EH (cell line): Measurements from ENCODE around the gene TBCK.
A peak's percentile ranks its signal among the peaks of the same experiment; 100 is the strongest.

Experiments
- DNase-seq: peaks from one replicate; pipeline ENCODE4 v3.0.0-alpha.2; 2015; ENCODE audit warnings: low read depth

The TBCK gene

DNA sequence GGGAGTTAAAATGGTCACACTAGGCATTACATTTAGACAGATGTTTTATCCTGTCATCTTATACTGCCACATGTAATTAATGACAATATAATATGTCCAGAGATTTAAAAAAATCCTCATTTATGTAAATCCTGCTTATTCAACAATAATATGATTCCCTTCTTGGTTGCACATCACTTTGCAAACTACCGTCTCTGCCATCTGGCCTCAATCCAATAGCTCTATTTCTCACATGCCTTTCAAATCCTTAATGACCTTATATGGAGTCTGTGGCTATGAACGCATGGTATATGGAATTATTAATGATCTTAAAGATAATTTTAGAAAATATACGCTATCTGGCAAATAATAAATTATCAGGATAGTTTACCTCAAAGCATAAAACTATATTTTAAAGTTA, 276.2 kb downstream of the TBCK start:
- peak; percentile 25 for DNase-seq

DNA sequence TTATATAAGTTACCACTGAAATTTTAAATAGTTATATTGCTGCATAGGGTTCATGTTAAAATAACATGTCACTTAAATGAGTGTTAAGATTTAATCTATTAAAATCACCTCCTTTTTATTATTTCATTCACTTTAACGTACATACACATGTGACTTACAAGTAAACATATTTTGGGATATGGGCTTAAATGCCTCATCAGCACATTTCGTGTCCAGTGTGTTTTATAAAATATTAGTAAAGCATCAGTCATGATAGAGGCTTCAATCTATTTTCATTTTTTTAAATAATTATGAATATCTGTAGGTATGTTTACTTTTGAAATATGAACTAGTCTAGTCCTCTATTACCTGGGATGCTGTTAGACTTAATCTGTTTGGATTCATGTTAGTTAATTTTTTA, 277.1 kb downstream of the TBCK start:
- DNase-seq = no peak

GRCh38 chr4:106038012-106038411, 278.0 kb downstream of the TBCK start:
- no peak for DNase-seq

- DNase-seq = no peak
These were observed 279.2 kb downstream of the TBCK start for GRCh38 chr4:106036848-106037247.

GRCh38 chr4:106036334-106036733, 279.7 kb downstream of the TBCK start:
- no peak for DNase-seq

DNA sequence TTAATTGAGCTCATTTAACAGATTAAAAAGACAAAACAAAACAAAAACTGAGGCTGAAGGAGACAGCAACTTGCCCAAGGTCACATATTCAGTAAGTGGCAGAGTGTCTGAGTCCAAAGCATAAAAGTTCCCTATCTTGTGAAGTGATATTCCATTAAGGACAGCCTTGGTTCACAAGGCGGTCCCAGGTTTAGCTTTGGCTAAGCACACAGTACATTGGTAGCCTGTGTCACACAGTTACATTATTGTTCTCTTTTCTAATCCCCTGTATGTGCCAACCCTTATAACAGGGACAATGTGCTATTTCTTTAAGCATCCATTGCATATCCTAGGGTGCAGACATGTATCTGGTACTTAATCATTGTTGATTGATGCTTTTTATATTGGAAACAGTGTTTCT, 280.8 kb downstream of the TBCK start:
- DNase-seq = no peak

- DNase-seq = peak; percentile 31
These were observed 281.3 kb downstream of the TBCK start for GRCh38 chr4:106034751-106035150.

DNA sequence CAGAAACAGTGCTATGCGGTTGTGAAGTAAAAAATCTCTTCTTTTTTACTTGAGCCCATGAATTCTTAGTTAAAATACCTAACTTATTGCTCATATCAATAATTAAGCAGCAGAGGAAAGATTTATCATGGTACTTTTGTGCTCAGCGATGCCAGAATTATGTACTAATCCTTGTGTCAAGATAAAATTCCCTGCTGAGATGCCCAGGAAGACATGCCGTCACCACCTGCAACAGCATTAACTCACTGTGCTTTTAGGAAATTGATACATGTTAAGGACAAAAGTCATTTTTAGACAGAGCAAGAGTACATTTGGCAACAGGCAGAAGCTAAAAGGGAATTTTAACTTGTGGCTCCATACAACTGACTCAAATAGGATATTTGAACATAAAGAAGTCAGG, 281.8 kb downstream of the TBCK start:
- peak; percentile 64 for DNase-seq

GRCh38 chr4:106033469-106033868, 282.5 kb downstream of the TBCK start:
- DNase-seq = no peak

- DNase-seq = peak; percentile 69
These were observed 283.1 kb downstream of the TBCK start for GRCh38 chr4:106032851-106033286.

DNA sequence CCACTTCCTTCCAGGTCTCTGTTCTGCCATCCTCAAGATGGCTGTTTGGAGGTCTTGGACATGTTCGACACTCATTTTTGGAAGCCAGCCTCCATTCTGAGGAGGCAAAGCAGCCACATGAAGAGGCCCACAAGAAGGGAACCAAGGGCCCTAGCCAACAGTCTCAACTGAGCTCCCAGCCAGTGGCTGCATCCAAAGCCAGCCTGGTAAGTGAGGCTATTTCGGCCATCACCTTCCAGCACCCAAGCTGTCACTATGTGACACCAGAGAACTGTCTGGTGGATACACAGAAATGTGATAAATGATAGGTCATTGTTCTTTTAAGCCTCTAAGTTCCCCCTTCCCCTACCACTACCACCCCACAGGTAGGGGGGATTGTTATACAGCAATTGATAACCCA, 293.6 kb downstream of the TBCK start:
- DNase-seq = no peak

DNA sequence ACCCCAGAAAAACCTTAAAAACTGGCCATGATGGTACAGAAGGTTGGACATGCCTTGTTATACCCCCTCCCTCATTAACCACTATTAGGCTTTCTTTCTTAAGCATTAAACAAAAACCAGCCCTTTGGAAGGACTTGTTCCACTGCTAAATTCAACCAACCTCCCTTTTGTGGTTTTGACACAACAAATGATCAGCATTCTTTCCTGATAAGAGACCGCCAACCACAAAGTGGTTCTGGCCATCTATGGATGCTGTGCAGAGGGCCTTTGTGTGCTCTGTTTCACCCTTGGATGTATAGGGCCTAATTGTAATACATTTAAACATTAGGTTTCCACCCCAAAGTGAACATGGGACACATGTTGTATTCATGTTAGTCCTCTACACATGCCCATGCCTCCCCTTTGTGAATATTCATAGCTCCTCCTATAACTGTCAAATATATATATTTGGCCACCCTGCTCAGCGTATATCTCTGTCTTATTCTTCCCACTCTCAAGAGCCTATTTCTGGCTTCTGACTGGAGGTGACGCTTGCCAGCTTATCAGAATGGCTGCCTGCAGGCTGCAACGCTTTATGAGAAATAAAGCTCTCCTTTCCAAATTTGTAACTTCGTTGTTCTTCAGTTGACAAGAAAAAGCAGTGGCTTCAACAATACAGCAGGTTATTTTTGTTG, 294.1 kb downstream of the TBCK start:
- DNase-seq = no peak

DNA sequence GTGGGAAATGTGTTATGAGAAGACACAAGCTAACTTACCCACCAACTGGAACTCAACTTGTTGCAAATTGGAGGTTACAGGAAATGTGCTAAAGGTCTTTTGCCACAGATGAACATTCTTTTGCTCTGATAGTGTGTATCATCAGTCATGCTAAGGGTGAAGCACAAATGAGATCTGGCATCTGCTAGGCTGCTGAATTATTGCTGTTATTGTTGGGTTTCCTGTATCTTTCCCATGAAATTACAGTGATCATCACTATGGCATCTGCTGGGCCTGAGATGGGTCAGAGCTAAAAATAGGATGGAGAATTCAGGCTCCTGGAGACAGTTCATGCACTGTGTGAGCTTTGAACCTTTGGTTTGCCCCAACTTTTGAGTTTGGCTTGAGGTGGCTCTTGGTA, 296.2 kb downstream of the TBCK start:
- peak; percentile 96 for DNase-seq

DNA sequence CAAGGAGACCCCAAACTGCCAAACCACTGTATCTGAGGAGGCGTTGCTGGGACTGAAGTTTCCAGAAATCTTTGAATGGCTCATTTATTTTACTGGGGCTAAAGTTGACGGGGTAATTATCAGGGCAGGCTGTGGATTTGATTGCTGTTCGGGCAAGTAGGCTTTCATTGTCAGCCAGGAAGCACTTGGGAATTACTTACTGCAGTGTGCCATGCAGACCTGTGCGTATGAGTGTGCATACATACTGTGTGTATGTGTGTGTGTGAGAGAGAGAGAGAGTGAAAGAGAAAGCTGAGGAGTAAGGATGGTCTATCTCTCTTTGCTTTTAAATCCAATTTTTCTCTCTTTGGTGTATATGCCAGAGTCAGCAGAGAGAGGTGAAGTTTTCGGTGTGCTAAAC, 298.0 kb downstream of the TBCK start:
- DNase-seq = no peak

DNA sequence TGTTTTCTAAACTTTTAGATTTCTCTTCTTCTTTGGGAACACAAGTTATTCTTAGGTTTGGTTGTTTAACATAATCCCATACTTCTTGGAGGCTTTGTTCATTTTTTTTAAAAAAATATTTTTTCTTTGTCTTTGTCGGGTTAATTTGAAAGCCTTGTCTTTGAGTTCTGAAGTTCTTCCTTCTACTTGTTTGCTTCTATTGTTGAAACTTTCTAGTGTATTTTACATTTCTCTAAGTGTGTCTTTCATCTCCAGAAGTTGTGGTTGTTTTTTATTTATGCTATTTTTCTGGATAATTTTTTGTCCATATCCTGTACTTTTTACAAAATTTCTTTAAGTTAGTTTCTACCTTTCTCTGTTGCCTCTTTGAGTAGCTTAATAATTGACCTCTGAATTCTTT, 304.6 kb downstream of the TBCK start:
- DNase-seq = no peak

DNA sequence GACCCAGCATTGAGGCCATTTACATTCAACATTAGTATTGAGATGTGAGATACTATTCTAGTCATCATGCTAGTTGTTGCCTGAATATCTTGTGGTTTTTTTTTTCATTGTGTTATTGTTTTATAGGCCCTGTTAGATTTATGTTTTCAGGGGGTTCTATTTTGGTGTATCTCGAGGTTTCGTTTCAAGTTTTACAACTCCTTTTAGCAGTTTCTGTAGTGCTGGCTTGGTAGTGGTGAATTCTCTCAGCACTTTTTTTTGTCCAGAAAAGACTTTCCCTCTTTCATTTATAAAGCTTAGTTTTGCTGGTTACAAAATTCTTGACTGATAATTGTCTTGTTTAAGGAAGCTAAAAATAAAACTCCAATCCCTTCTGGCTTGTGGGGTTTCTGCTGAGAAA, 305.2 kb downstream of the TBCK start:
- no peak for DNase-seq

DNA sequence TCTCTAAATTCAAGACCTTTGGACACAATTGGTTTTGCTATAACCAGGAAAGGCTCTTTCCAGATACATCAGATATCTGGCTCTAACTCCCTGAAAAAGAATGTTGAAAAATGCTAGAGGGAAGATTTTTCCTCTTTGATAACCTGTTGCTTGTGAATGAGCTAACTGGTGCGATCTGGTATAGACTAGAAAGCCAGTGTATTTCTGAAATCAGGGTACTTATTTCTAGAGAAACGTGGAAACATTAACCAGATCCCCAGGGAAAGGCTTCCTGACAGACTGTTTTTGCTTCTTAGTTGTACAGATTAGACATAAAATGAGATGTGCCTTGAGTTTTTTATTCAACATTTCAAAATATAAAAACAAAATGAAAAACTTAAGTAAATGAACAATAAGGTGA, 313.0 kb downstream of the TBCK start:
- DNase-seq = no peak

DNA sequence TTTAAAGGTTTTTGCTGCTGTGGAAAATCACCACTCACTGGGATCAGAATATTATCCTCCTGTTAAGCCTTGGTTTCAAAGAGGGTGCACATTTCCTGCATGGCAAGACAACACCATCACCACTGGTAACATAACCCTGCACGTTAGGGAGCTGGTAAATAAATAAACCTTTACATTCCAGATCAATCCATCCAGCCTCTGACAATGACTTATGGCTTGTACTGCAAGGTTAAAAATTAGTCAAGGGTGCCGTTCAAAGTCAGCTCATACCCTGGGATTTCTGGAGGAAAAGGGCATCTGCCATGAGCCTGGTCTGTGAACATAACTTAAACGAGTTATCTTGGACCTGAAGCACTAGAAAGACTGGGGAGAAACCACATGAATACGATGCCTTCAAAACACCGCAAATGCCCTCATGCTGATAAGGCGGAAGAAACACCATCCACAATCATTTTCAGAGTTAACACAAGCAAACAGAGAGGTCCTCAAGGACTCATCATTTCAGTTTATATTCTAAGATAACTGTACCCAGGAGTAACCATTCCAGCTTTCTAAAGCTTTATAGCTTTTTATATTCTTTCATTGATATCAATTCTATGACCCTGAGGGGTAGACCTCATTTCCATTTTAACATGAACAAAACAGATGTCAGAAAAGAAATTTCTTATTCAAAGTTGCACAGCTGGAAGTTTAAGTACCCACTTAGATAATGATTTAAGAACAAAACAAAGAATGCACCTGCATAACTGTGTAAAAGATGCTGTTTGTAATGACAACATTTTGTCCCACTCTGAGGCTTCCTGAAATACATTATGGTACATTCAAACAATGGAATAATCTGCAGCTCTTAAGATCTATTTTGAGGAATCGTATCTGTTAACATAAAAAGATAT, 317.6 kb downstream of the TBCK start:
- no peak for DNase-seq

DNA sequence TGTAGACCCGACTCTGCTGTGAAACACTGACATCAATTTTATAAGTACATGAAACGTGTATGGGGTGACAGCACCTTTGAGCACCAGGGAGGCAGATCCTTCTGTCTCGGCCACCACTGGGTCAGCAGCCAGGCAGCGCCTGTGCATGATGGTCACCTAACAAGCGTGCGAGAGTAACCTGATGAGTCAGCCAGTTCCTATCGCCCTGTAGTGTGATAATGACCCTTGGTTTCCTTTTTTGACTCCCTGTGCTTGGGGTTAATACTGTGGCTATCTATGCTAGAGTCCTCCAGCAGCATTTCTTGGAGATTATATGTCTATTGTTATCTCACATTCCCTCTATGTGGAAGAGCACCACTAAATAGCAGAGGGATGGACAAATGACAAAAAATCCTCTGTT, 319.2 kb downstream of the TBCK start:
- no peak for DNase-seq

GRCh38 chr4:105994841-105995501, 321.0 kb downstream of the TBCK start:
- no peak for DNase-seq

- DNase-seq = peak; percentile 28
These were observed 321.9 kb downstream of the TBCK start for GRCh38 chr4:105994061-105994460.

- DNase-seq = no peak
These were observed 323.2 kb downstream of the TBCK start for GRCh38 chr4:105992641-105993305.
